Neural progenitor cell (in vitro differentiated cells): ENCODE measurements around the gene STRIT1.

ENCODE experiments used
- EZH2 ChIP-seq: fragments of 200-600 bp; sonication (generic); IDR thresholded peaks from 2 replicates; pipeline ENCODE4 v1.6.1; 2017; ENCODE audit warnings: antibody characterized with exemption, mild to moderate bottlenecking, moderate library complexity
- EZH2phosphoT487 ChIP-seq: fragments of 200-600 bp; sonication (generic); IDR thresholded peaks from 2 replicates; pipeline ENCODE4 v1.6.1; 2017; ENCODE audit warnings: antibody characterized with exemption
- TF ChIP-seq, protein P1 (sequence below): fragments of 200-600 bp; sonication (generic); IDR thresholded peaks from 2 replicates; pipeline ENCODE4 v1.5.1; 2017; ENCODE audit warnings: antibody characterized with exemption, mild to moderate bottlenecking

DNA sequence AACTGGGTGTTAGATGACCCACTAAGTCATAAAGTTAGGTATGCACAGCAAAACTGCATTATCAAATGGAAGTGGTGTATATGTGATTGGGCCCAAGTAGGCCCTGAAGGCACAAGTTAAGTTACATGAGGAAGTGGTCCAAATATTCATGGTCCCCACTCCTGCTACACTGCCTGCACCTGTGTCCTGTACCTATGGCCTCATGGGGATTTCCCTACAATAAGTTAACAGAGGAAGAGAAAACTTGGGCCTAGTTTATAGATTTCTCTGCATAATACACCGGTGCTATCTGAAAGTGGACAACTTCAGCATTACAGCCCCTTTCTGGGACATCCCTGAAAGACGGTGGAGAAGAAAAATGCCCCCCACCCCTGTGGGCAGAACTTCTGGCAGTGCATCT, 41.5 kb downstream of the STRIT1 start:
- TF ChIP-seq EZH2, result no peak
- TF ChIP-seq, protein P1, sequence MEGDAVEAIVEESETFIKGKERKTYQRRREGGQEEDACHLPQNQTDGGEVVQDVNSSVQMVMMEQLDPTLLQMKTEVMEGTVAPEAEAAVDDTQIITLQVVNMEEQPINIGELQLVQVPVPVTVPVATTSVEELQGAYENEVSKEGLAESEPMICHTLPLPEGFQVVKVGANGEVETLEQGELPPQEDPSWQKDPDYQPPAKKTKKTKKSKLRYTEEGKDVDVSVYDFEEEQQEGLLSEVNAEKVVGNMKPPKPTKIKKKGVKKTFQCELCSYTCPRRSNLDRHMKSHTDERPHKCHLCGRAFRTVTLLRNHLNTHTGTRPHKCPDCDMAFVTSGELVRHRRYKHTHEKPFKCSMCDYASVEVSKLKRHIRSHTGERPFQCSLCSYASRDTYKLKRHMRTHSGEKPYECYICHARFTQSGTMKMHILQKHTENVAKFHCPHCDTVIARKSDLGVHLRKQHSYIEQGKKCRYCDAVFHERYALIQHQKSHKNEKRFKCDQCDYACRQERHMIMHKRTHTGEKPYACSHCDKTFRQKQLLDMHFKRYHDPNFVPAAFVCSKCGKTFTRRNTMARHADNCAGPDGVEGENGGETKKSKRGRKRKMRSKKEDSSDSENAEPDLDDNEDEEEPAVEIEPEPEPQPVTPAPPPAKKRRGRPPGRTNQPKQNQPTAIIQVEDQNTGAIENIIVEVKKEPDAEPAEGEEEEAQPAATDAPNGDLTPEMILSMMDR, result no peak
- no peak for TF ChIP-seq EZH2phosphoT487
